ENCODE measurements around the gene RALGAPA2. TPM values are rescaled to one million over a fixed set of nuclear protein-coding genes. Genes with fewer than 3 reads are reported as not detected.

Gene RALGAPA2
- total and polyA plus RNA-seq, 2 donors (not counting 1 experiment from before 2014, with no cell fraction given): 1.2 to 7.6 TPM

GRCh38 chr20:20649945-20650344 lies 62.5 kb downstream of the RALGAPA2 start:
- Histone ChIP-seq H3K9ac (ENCODE audit: insufficient read depth, low read length) (no peak overlapping the region), H3K36me3 (ENCODE audit: control insufficient read depth, insufficient read depth, low read length) (no peaks in the 10 kb centered on the region), H3K4me3 (replicated peaks in 1 of 4; ENCODE audit: control extremely low read depth in 1 of 4, insufficient read depth in 1 of 4, low read depth in 3 of 4, low read length in 4 of 4) (no peak overlapping the region), H3K27ac (ENCODE audit: insufficient read depth, low read length) (no peak overlapping the region), H3K9me3 (ENCODE audit: control insufficient read depth, insufficient read depth, low read depth, low read length) (no peaks in the 10 kb centered on the region), H3K4me1 (ENCODE audit: control insufficient read depth, extremely low read depth, insufficient read depth, low read length) (no peaks in the 10 kb centered on the region), H3K27me3 (ENCODE audit: control insufficient read depth, insufficient read depth, low read length) (no peaks in the 10 kb centered on the region), H3K4me2 (ENCODE audit: extremely low read depth, insufficient read depth, low read length) (no peak overlapping the region), H4K20me1 (ENCODE audit: control insufficient read depth, extremely low read depth, insufficient read depth, low read length) (no peaks in the 10 kb centered on the region), H3K79me2 (ENCODE audit: control insufficient read depth, insufficient read depth, low read length) (no peaks in the 10 kb centered on the region), H2AFZ (ENCODE audit: low read length) (no peak overlapping the region)
- DNase-seq (ENCODE audit: low read depth in 2 of 2): no peak
- TF ChIP-seq, protein P1, sequence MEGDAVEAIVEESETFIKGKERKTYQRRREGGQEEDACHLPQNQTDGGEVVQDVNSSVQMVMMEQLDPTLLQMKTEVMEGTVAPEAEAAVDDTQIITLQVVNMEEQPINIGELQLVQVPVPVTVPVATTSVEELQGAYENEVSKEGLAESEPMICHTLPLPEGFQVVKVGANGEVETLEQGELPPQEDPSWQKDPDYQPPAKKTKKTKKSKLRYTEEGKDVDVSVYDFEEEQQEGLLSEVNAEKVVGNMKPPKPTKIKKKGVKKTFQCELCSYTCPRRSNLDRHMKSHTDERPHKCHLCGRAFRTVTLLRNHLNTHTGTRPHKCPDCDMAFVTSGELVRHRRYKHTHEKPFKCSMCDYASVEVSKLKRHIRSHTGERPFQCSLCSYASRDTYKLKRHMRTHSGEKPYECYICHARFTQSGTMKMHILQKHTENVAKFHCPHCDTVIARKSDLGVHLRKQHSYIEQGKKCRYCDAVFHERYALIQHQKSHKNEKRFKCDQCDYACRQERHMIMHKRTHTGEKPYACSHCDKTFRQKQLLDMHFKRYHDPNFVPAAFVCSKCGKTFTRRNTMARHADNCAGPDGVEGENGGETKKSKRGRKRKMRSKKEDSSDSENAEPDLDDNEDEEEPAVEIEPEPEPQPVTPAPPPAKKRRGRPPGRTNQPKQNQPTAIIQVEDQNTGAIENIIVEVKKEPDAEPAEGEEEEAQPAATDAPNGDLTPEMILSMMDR (conservative IDR thresholded peaks at IDR 0.05 in 1 of 2, IDR thresholded peaks at IDR 0.05 in 1 of 2; ENCODE audit: low read depth in 1 of 2, low read length in 2 of 2): no peak
- no peak for TF ChIP-seq EZH2 (IDR thresholded peaks at IDR 0.05; ENCODE audit: low read length, missing control alignments)

- Histone ChIP-seq H3K9me3 (ENCODE audit: control insufficient read depth, insufficient read depth, low read depth, low read length) (no peaks in the 10 kb centered on the region), H3K27me3 (ENCODE audit: control insufficient read depth, insufficient read depth, low read length) (no peaks in the 10 kb centered on the region), H4K20me1 (ENCODE audit: control insufficient read depth, extremely low read depth, insufficient read depth, low read length) (no peaks in the 10 kb centered on the region), H3K4me1 (ENCODE audit: control insufficient read depth, extremely low read depth, insufficient read depth, low read length) (no peaks in the 10 kb centered on the region), H3K9ac (ENCODE audit: insufficient read depth, low read length) (no peak overlapping the region), H3K4me3 (replicated peaks in 1 of 4; ENCODE audit: control extremely low read depth in 1 of 4, insufficient read depth in 1 of 4, low read depth in 3 of 4, low read length in 4 of 4) (no peak overlapping the region), H3K36me3 (ENCODE audit: control insufficient read depth, insufficient read depth, low read length) (no peaks in the 10 kb centered on the region), H3K4me2 (ENCODE audit: extremely low read depth, insufficient read depth, low read length) (no peak overlapping the region), H3K27ac (ENCODE audit: insufficient read depth, low read length) (no peak overlapping the region), H2AFZ (ENCODE audit: low read length) (no peak overlapping the region), H3K79me2 (ENCODE audit: control insufficient read depth, insufficient read depth, low read length) (no peaks in the 10 kb centered on the region)
- DNase-seq (ENCODE audit: low read depth in 2 of 2): no peak
- TF ChIP-seq EZH2 (IDR thresholded peaks at IDR 0.05; ENCODE audit: low read length, missing control alignments): no peak
- TF ChIP-seq, protein P1 (conservative IDR thresholded peaks at IDR 0.05 in 1 of 2, IDR thresholded peaks at IDR 0.05 in 1 of 2; ENCODE audit: low read depth in 1 of 2, low read length in 2 of 2): no peak
Observed at GRCh38 chr20:20643927-20644326, 68.5 kb downstream of the RALGAPA2 start.

DNA sequence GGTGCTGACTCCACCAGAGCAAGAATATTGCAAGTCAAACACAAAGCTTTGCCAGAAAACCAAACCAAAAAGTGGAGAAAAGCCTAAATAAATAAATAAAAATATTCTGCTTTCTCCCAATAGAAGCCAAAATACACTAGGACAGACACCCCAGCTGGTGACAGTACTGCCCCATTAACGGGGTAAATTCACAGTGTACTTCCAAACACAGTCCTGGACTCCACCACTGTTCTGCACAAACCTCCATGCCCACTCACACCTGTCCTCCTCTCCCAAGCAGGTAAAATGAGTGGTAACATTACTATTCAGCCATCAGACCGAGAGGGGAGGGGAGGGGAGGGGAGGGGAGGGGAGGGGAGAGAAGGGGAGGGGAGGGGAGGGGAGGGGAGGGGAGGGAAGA lies 70.7 kb downstream of the RALGAPA2 start:
- Histone ChIP-seq H3K27ac (ENCODE audit: insufficient read depth, low read length) (no peak overlapping the region), H3K4me1 (ENCODE audit: control insufficient read depth, extremely low read depth, insufficient read depth, low read length) (no peaks in the 10 kb centered on the region), H3K27me3 (ENCODE audit: control insufficient read depth, insufficient read depth, low read length) (no peaks in the 10 kb centered on the region), H3K4me3 (replicated peaks in 1 of 4; ENCODE audit: control extremely low read depth in 1 of 4, insufficient read depth in 1 of 4, low read depth in 3 of 4, low read length in 4 of 4) (no peak overlapping the region), H2AFZ (ENCODE audit: low read length) (no peak overlapping the region), H3K9me3 (ENCODE audit: control insufficient read depth, insufficient read depth, low read depth, low read length) (no peaks in the 10 kb centered on the region), H3K36me3 (ENCODE audit: control insufficient read depth, insufficient read depth, low read length) (no peaks in the 10 kb centered on the region), H4K20me1 (ENCODE audit: control insufficient read depth, extremely low read depth, insufficient read depth, low read length) (no peaks in the 10 kb centered on the region), H3K79me2 (ENCODE audit: control insufficient read depth, insufficient read depth, low read length) (no peaks in the 10 kb centered on the region), H3K4me2 (ENCODE audit: extremely low read depth, insufficient read depth, low read length) (no peak overlapping the region), H3K9ac (ENCODE audit: insufficient read depth, low read length) (no peak overlapping the region)
- TF ChIP-seq EZH2 (IDR thresholded peaks at IDR 0.05; ENCODE audit: low read length, missing control alignments): no peak
- TF ChIP-seq, protein P1 (conservative IDR thresholded peaks at IDR 0.05 in 1 of 2, IDR thresholded peaks at IDR 0.05 in 1 of 2; ENCODE audit: low read depth in 1 of 2, low read length in 2 of 2): no peak
- no peak for DNase-seq (ENCODE audit: low read depth in 2 of 2)
